ENCODE measurements around the gene TBC1D10A.

DNA sequence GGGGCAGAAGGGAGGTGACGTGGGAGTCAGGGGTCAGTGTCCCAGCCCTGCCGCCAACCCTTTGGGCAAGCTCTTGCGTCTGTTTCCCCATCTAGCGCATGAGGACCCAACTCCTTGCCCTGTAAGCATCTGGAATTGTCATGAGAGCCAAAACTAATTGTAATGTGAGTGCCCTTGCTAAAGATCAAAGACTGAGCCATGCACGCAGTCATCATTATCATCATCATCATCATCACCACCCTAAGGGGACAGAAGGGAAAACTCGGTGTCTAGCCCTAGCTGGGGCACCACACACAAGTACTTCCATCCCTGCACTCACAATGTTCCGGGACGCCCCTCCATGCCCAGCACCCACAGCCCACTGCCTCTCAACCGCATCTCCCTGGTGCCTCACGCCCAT lies 82.7 kb downstream of the TBC1D10A start:
- TF ChIP-seq E2F1 (CRISPR knock-in tag; IDR thresholded peaks at IDR 0.05) (no peak), CTCF (IDR thresholded peaks at IDR 0.05) (no peak), ZNF232 (CRISPR knock-in tag; IDR thresholded peaks at IDR 0.05) (no peak), ATF1 (CRISPR knock-in tag; IDR thresholded peaks at IDR 0.05) (no peak), PRDM15 (CRISPR knock-in tag; IDR thresholded peaks at IDR 0.05) (no peak), TEAD4 (CRISPR knock-in tag; IDR thresholded peaks at IDR 0.05) (no peak), E2F5 (CRISPR knock-in tag; IDR thresholded peaks at IDR 0.05) (no peak)
- TF ChIP-seq, protein P1, sequence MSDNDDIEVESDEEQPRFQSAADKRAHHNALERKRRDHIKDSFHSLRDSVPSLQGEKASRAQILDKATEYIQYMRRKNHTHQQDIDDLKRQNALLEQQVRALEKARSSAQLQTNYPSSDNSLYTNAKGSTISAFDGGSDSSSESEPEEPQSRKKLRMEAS (CRISPR knock-in tag; IDR thresholded peaks at IDR 0.05), result no peak
- TF ChIP-seq, protein P2, sequence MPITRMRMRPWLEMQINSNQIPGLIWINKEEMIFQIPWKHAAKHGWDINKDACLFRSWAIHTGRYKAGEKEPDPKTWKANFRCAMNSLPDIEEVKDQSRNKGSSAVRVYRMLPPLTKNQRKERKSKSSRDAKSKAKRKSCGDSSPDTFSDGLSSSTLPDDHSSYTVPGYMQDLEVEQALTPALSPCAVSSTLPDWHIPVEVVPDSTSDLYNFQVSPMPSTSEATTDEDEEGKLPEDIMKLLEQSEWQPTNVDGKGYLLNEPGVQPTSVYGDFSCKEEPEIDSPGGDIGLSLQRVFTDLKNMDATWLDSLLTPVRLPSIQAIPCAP (CRISPR knock-in tag; IDR thresholded peaks at IDR 0.05), result no peak
